ENCODE measurements around the gene SERPINA1. TPM values are rescaled to one million over a fixed set of nuclear protein-coding genes. Genes with fewer than 3 reads are reported as not detected.

The SERPINA1 gene
- total and polyA plus RNA-seq, 2 of the 13 experiments (the other 11 are each of a cell fraction or from before 2014, with no cell fraction given) = 3,266 to 11,015 TPM

GRCh38 chr14:94340533-94340932 lies 47.9 kb downstream of the SERPINA1 start (continued):
- TF ChIP-seq ZNF362 (CRISPR knock-in tag; IDR thresholded peaks at IDR 0.05; ENCODE audit: borderline replicate concordance) (peak; percentile 92), ZFYVE20 (CRISPR knock-in tag; IDR thresholded peaks at IDR 0.05; ENCODE audit: borderline replicate concordance, low read depth) (no peak), ZHX1 (CRISPR knock-in tag; IDR thresholded peaks at IDR 0.05; ENCODE audit: low read depth) (no peak), ZNF276 (CRISPR knock-in tag; IDR thresholded peaks at IDR 0.05; ENCODE audit: low read depth) (no peak), MXD4 (CRISPR knock-in tag; IDR thresholded peaks at IDR 0.05) (0 out of 2 replicates have a peak, but pooled peaks have one; percentile 45), KDM4B (CRISPR knock-in tag; IDR thresholded peaks at IDR 0.05) (no peak), CENPT (CRISPR knock-in tag; IDR thresholded peaks at IDR 0.05; ENCODE audit: low read depth) (no peak), SIN3A (IDR thresholded peaks at IDR 0.05; ENCODE audit: borderline replicate concordance, low read depth, low read length) (no peak), ATF3 (CRISPR knock-in tag; IDR thresholded peaks at IDR 0.05) (peak; percentile 10; the same call in 1 of the 2 replicates), PRMT3 (CRISPR knock-in tag; IDR thresholded peaks at IDR 0.05; ENCODE audit: borderline replicate concordance, low read depth) (no peak), NFE2L2 (IDR thresholded peaks at IDR 0.05; ENCODE audit: low read length) (no peak), DMTF1 (CRISPR knock-in tag; IDR thresholded peaks at IDR 0.05) (no peak), ZNF292 (CRISPR knock-in tag; IDR thresholded peaks at IDR 0.05; ENCODE audit: borderline replicate concordance, low read depth) (peak; percentile 95), ZNF841 (CRISPR knock-in tag; IDR thresholded peaks at IDR 0.05; ENCODE audit: borderline replicate concordance) (no peak), FOXK1 (CRISPR knock-in tag; IDR thresholded peaks at IDR 0.05; ENCODE audit: borderline replicate concordance, low read depth) (peak; percentile 66; the same call in 1 of the 2 replicates), MBD4 (IDR thresholded peaks at IDR 0.05; ENCODE audit: borderline replicate concordance, low read length) (no peak), STAT5B (CRISPR knock-in tag; IDR thresholded peaks at IDR 0.05) (peak; percentile 78; the same call in 1 of the 2 replicates)
